CD4-positive, alpha-beta T cell (primary cell): ENCODE data around the gene PPP1R26. TPM values are rescaled to one million over a fixed set of nuclear protein-coding genes. Genes with fewer than 3 reads are reported as not detected.

Experiments
- ATAC-seq: fragments of 200-7000 bp; cut with Tn5 transposase; one replicate; pipeline ENCODE4 v1.10.0; 2022; ENCODE audit warnings: mild to moderate bottlenecking; ENCODE audit not compliant: poor library complexity
- CTCF ChIA-PET: fragments of 350-600 bp; sonication (Branson Sonifier 250); formaldehyde crosslinking; loops from one replicate; lab custom pipeline; 2021; ENCODE audit warnings: antibody characterized with exemption, inconsistent platforms; lab: Charles Lee
- POLR2A ChIA-PET: fragments of 350-600 bp; sonication (Branson Sonifier 250); formaldehyde crosslinking; loops from one replicate; lab custom pipeline; 2021; ENCODE audit warnings: antibody characterized with exemption, inconsistent platforms; lab: Charles Lee
- DNase-seq, 14 experiments: peaks; one replicate each; pipeline ENCODE4 v3.0.0-alpha.2; 2013 to 2020; ENCODE audit warnings: mixed read lengths in 2 of 14
- H3K27ac ChIP-seq, 2 donors: one replicate each; pipeline versions ENCODE4 v1.5.1 to v1.7.0; 2013; ENCODE audit warnings: low read length in 2 of 2, low read depth in 1 of 2, mild to moderate bottlenecking in 1 of 2
- H3K27me3 ChIP-seq, 2 experiments: 1 replicate in 1 of 2; 2 replicates in 1 of 2; pipeline versions ENCODE4 v1.6.1 to v1.7.0; 2013; ENCODE audit warnings: low read length in 2 of 2, control low read depth in 1 of 2, mild to moderate bottlenecking in 1 of 2, moderate library complexity in 1 of 2; ENCODE audit not compliant: insufficient read depth in 2 of 2, control insufficient read depth in 1 of 2
- H3K36me3 ChIP-seq: one replicate; pipeline ENCODE4 v1.6.1; 2013; ENCODE audit warnings: low read length, control low read depth; ENCODE audit not compliant: insufficient read depth
- H3K4me1 ChIP-seq: one replicate; pipeline ENCODE4 v1.6.1; 2013; ENCODE audit warnings: low read length, control low read depth; ENCODE audit not compliant: insufficient read depth
- H3K4me3 ChIP-seq: one replicate; pipeline ENCODE4 v1.5.1; 2013; ENCODE audit warnings: mild to moderate bottlenecking, low read length, moderate library complexity
- H3K9me3 ChIP-seq, 2 experiments: 1 replicate in 1 of 2; 2 replicates in 1 of 2; pipeline versions ENCODE4 v1.6.1 to v1.7.0; 2013; ENCODE audit warnings: low read length in 2 of 2, mild to moderate bottlenecking in 2 of 2, control low read depth in 1 of 2, moderate library complexity in 1 of 2; ENCODE audit not compliant: control insufficient read depth in 1 of 2, insufficient read depth in 1 of 2
- H3K27ac Mint-ChIP-seq: one replicate; pipeline ENCODE4 v1.8.0; 2020; ENCODE audit warnings: mixed read lengths
- H3K27me3 Mint-ChIP-seq: one replicate; pipeline ENCODE4 v1.8.0; 2021; ENCODE audit warnings: mixed read lengths
- H3K36me3 Mint-ChIP-seq: one replicate; pipeline ENCODE4 v1.8.0; 2021; ENCODE audit warnings: low read depth, mixed read lengths
- H3K4me1 Mint-ChIP-seq: one replicate; pipeline ENCODE4 v1.8.0; 2021; ENCODE audit warnings: low read depth, mixed read lengths
- H3K4me3 Mint-ChIP-seq: one replicate; pipeline ENCODE4 v1.8.0; 2020; ENCODE audit warnings: mild to moderate bottlenecking, mixed read lengths
- H3K9me3 Mint-ChIP-seq: one replicate; pipeline ENCODE4 v1.8.0; 2020; ENCODE audit warnings: mixed read lengths
- CTCF ChIP-seq: fragments of 200-600 bp; IDR thresholded peaks from one replicate; pipeline ENCODE4 v1.8.0; 2022; ENCODE audit warnings: antibody characterized with exemption, mild to moderate bottlenecking
- intact Hi-C, 2 experiments: fragments of 100-400 bp; cut with DNase I in 1 of 2; cut with micrococcal nuclease in 1 of 2; formaldehyde crosslinking; loops; one replicate each; pipeline versions ENCODE4 v1.15.1 to v1.9.0; 2023 to 2025; cut with DNase I, micrococcal nuclease
- total RNA-seq, 174 experiments: library from RNA in 2 of 174; stranded (reverse) in 2 of 174; gene quantifications; one replicate each; pipeline ENCODE4 v1.2.3 and lab custom pipeline; 2021 to 2026

Gene PPP1R26
- total RNA-seq, 2 experiments from 2014 or later: 0.27 to 0.47 TPM

GRCh38 chr9:135499326-135500070, 19.9 kb downstream of the PPP1R26 start:
- Histone ChIP-seq H3K36me3 (peaks cover 21% of the 10 kb centered on the region), H3K4me3 (peak overlapping the region; percentile 97), H3K27me3 (no peaks in the 10 kb centered on the region), H3K4me1 (peaks cover 40% of the 10 kb centered on the region), H3K9me3 (no peaks in the 10 kb centered on the region), H3K27ac (no peak overlapping the region)
- ChIA-PET POLR2A (interaction anchor here (0.7 kb wide), 1 partner anchor 19 kb away, joined by 3 read pairs; no protein-coding TSS in a partner anchor), CTCF (no interaction called here)
- no peak for TF ChIP-seq CTCF
- peak; percentile 79 to 94 (median 88) for DNase-seq
- ATAC-seq: peak; percentile 47
- no peaks in the 10 kb centered on the region for H3K27me3 Mint-ChIP-seq
- intact Hi-C loops: loop anchor here in 1 of 2 experiments (5.0 to 10.0 kb wide), 5 partner anchors 463 to 1365 kb away; partner anchors contain the start of genes RNU6ATAC, RXRA, UBAC1 and WDR5
- H3K9me3 Mint-ChIP-seq: no peaks in the 10 kb centered on the region
- peaks cover 32% of the 10 kb centered on the region for H3K36me3 Mint-ChIP-seq
- peak overlapping the region; percentile 87 for H3K4me3 Mint-ChIP-seq
- H3K27ac Mint-ChIP-seq: peak overlapping the region; percentile 56
- H3K4me1 Mint-ChIP-seq: peaks cover 20% of the 10 kb centered on the region

GRCh38 chr9:135500071-135500524, 20.5 kb downstream of the PPP1R26 start:
- no peaks in the 10 kb centered on the region for H3K9me3 ChIP-seq
- H3K27me3 Mint-ChIP-seq: no peaks in the 10 kb centered on the region
- POLR2A ChIA-PET: no interaction called here
- peak overlapping the region in 1 of 2 donors; percentile 41 for H3K27ac ChIP-seq
- peaks cover 46% of the 10 kb centered on the region for H3K4me1 ChIP-seq
- H3K27ac Mint-ChIP-seq: peak overlapping the region; percentile 76
- intact Hi-C loops: loop anchor here in 1 of 2 experiments (5.0 to 10.0 kb wide), 3 partner anchors 462 to 1335 kb away; partner anchors contain the start of genes RNU6ATAC, RXRA and UBAC1
- no peak for TF ChIP-seq CTCF
- H3K27me3 ChIP-seq: no peaks in the 10 kb centered on the region
- peak overlapping the region; percentile 97 for H3K4me3 ChIP-seq
- CTCF ChIA-PET: no interaction called here
- ATAC-seq (peak; percentile 18), DNase-seq (peak in 3 of 14 experiments; percentile 10 to 14 (median 11))
- H3K36me3 Mint-ChIP-seq: peaks cover 38% of the 10 kb centered on the region
- peaks cover 24% of the 10 kb centered on the region for H3K4me1 Mint-ChIP-seq
- H3K36me3 ChIP-seq: peaks cover 26% of the 10 kb centered on the region
- H3K9me3 Mint-ChIP-seq: no peaks in the 10 kb centered on the region
- peak overlapping the region; percentile 97 for H3K4me3 Mint-ChIP-seq

- DNase-seq (peak; percentile 65 to 91 (median 82)), ATAC-seq (peak; percentile 91)
- H3K4me1 Mint-ChIP-seq: peaks cover 24% of the 10 kb centered on the region
- H3K4me3 Mint-ChIP-seq: peak within 1 kb of the TSS; percentile 97
- Histone ChIP-seq H3K4me1 (peaks cover 46% of the 10 kb centered on the region), H3K36me3 (peaks cover 27% of the 10 kb centered on the region), H3K9me3 (no peaks in the 10 kb centered on the region), H3K27ac (peak within 1 kb of the TSS in 1 of 2 donors; percentile 41), H3K4me3 (peak within 1 kb of the TSS; percentile 97), H3K27me3 (no peaks in the 10 kb centered on the region)
- peak within 1 kb of the TSS; percentile 76 for H3K27ac Mint-ChIP-seq
- H3K27me3 Mint-ChIP-seq: no peaks in the 10 kb centered on the region
- ChIA-PET POLR2A (no interaction called here), CTCF (no interaction called here)
- TF ChIP-seq CTCF: peak; percentile 83
- peaks cover 41% of the 10 kb centered on the region for H3K36me3 Mint-ChIP-seq
- intact Hi-C loops: loop anchor here in 1 of 2 experiments (5.0 to 10.0 kb wide), 3 partner anchors 462 to 1336 kb away; partner anchors contain the start of genes RNU6ATAC, RXRA and UBAC1
- no peaks in the 10 kb centered on the region for H3K9me3 Mint-ChIP-seq
Observed at GRCh38 chr9:135500525-135501260, 21.1 kb downstream of the PPP1R26 start, which contains the start of gene MRPS2. Gene MRPS2, plus strand, starts transcription at chr9:135500682. Its CDS starts 29 bp downstream, at chr9:135500711.
